Measurements from ENCODE around the gene TOR4A. TPM values are rescaled to one million over a fixed set of nuclear protein-coding genes. Genes with fewer than 3 reads are reported as not detected.
"Not testable (repeated sequence)": the region's sequence is repeated elsewhere in the genome, so short reads cannot be mapped to it uniquely, and the experiment has no call there.

Gene TOR4A
- total RNA-seq, 1 experiment from 2014 or later: 28.9 TPM

DNA sequence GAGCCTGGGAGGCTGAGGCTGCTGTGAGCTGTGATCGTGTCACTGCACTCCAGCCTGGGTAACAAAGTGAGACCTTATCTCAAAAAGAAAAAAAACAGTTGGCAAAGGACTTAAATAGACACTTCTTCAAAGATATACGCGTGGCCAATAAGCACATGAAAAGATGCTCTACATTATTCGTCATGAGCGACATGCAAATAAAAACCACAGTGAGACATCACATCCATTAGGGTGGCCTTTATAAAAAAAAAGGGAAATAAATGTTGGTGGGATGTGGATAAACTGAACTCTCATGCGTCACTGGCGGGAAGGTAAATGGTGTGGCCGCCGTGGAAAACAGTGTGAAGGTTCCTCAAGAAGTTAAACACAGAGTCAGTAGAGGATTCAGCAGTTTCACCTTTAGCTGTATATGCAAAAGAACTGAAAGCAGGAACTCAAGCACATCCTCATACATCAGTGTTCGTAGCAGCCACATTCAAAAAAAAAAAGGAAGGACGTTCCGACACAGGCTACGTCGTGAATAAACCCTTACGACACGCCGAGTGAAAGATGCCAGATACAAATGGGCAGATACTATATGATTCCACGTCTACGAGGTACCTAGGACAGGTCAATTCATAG lies 49.0 kb downstream of the TOR4A start:
- Histone ChIP-seq H3K4me2 (ENCODE audit: low read length) (no peak overlapping the region), H3K9me3 (ENCODE audit: low read length) (0 out of 2 replicates have a peak, but pooled peaks cover 7% of the 10 kb centered on the region), H3K9me2 (replicated peaks; ENCODE audit: low read length) (no peaks in the 10 kb centered on the region), H3K9ac (ENCODE audit: low read length) (no peak overlapping the region), H3K4me1 (ENCODE audit: insufficient read depth, low read length) (no peaks in the 10 kb centered on the region), H4K20me1 (ENCODE audit: low read length) (no peaks in the 10 kb centered on the region), H3K36me3 (ENCODE audit: low read depth, low read length) (no peaks in the 10 kb centered on the region), H3K27me3 (ENCODE audit: low read length) (no peaks in the 10 kb centered on the region), H2AFZ (ENCODE audit: low read length) (no peak overlapping the region), H3K79me2 (ENCODE audit: low read length) (no peaks in the 10 kb centered on the region), H3K4me3 (ENCODE audit: low read length) (no peak overlapping the region), H3F3A (ENCODE audit: low read length, unreplicated experiment) (no peaks in the 10 kb centered on the region), H3K27ac (ENCODE audit: low read length) (no peak overlapping the region)
- TF ChIP-seq EZH2 (IDR thresholded peaks at IDR 0.05; ENCODE audit: low read length, unreplicated experiment) (no peak), CTCF (conservative IDR thresholded peaks at IDR 0.05; ENCODE audit: low read depth, low read length) (no peak), EZH2phosphoT487 (IDR thresholded peaks at IDR 0.05; ENCODE audit: borderline replicate concordance, low read length) (no peak)
- ATAC-seq (no peak), DNase-seq (no peak)
- intact Hi-C loops (cut with micrococcal nuclease): no loop called here
- POLR2A ChIA-PET (ENCODE audit: unreplicated experiment): no interaction called here
- CTCF ChIA-PET: no interaction called here
- BruUV-seq (replicated peaks): no TSS peak

DNA sequence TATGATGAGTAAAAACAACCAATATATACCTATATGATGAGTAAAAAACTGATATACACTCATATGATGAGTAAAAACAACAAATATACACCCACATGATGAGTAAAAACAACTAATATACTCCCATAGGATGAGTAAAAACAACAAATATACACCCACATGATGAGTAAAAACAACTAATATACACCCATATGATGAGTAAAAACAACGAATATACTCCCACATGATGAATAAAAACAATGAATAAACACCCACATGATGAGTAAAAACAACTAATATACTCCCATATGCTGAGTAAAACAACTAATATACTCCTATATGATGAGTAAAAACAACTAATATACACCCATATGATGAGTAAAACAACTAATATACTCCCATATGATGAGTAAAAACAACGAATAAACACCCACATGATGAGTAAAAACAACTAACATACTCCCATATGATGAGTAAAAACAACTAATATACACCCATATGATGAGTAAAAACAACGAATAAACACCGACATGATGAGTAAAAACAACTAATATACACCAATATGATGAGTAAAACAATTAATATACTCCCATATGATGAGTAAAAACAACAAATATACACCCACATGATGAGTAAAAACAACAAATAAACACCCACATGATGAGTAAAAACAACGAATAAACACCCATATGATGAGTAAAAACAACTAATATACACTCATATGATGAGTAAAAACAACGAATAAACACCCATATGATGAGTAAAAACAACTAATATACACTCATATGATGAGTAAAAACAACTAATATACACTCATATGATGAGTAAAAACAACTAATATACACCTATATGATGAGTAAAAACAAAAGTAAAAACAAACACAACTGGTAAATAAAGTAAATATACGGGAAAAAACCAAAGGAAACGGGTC lies 50.4 kb downstream of the TOR4A start:
- DNase-seq: peak; percentile 4
- intact Hi-C loops (cut with micrococcal nuclease); CTCF ChIA-PET: not testable (repeated sequence)

DNA sequence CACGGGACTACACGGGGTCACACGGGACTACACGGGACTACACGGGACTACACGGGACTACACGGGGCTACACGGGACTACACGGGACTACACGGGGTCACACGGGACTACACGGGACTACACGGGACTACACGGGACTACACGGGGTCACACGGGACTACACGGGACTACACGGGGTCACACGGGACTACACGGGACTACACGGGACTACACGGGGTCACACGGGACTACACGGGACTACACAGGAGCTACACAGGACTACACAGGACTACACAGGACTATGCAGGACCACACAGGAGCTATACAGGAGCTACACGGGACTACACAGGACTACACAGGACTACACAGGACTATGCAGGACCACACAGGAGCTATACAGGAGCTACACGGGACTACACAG lies 52.1 kb downstream of the TOR4A start:
- H3K9me2 ChIP-seq (replicated peaks; ENCODE audit: low read length); DNase-seq; CTCF ChIA-PET; H3K79me2 ChIP-seq (ENCODE audit: low read length); BruUV-seq (replicated peaks); H4K20me1 ChIP-seq (ENCODE audit: low read length); H2AFZ ChIP-seq (ENCODE audit: low read length); H3F3A ChIP-seq (ENCODE audit: low read length, unreplicated experiment); H3K27ac ChIP-seq (ENCODE audit: low read length); H3K4me1 ChIP-seq (ENCODE audit: insufficient read depth, low read length); H3K27me3 ChIP-seq (ENCODE audit: low read length); H3K4me3 ChIP-seq (ENCODE audit: low read length); POLR2A ChIA-PET (ENCODE audit: unreplicated experiment); intact Hi-C loops (cut with micrococcal nuclease); H3K36me3 ChIP-seq (ENCODE audit: low read depth, low read length); H3K9me3 ChIP-seq (ENCODE audit: low read length); ATAC-seq; H3K4me2 ChIP-seq (ENCODE audit: low read length); H3K9ac ChIP-seq (ENCODE audit: low read length): not testable (repeated sequence)

More for the DNA sequence above, 50.4 kb downstream of the TOR4A start:
- H3K27ac ChIP-seq (ENCODE audit: low read length): peak overlapping the region; percentile 11
- H3F3A ChIP-seq (ENCODE audit: low read length, unreplicated experiment); POLR2A ChIA-PET (ENCODE audit: unreplicated experiment); H3K27me3 ChIP-seq (ENCODE audit: low read length); H3K36me3 ChIP-seq (ENCODE audit: low read depth, low read length); H3K9me3 ChIP-seq (ENCODE audit: low read length); H3K9me2 ChIP-seq (replicated peaks; ENCODE audit: low read length); H2AFZ ChIP-seq (ENCODE audit: low read length); H3K79me2 ChIP-seq (ENCODE audit: low read length); BruUV-seq (replicated peaks); H3K4me3 ChIP-seq (ENCODE audit: low read length); ATAC-seq; H3K9ac ChIP-seq (ENCODE audit: low read length); H4K20me1 ChIP-seq (ENCODE audit: low read length); H3K4me1 ChIP-seq (ENCODE audit: insufficient read depth, low read length); H3K4me2 ChIP-seq (ENCODE audit: low read length): not testable (repeated sequence)
